K562 (cell line): Measurements from ENCODE around the gene CMTM1. TPM values are rescaled to one million over a fixed set of nuclear protein-coding genes. Genes with fewer than 3 reads are reported as not detected.

Experiments used
- BRD9 ChIP-seq: fragments of 450-650 bp; IDR thresholded peaks from 2 replicates; pipeline ENCODE4 v1.6.1; 2018; ENCODE audit warnings: low read depth; ENCODE audit not compliant: partially characterized antibody
- CBFA2T3 ChIP-seq: fragments of 450-650 bp; IDR thresholded peaks from 2 replicates; pipeline ENCODE4 v1.6.1; 2017
- CBX5 ChIP-seq: IDR thresholded peaks from 2 replicates; pipeline ENCODE4 v1.6.1; 2014; ENCODE audit warnings: low read depth, borderline replicate concordance
- E2F3 ChIP-seq: fragments of 250-450 bp; sonication (Bioruptor Pico); IDR thresholded peaks from 2 replicates; pipeline ENCODE4 v1.4.0; 2020; ENCODE audit warnings: mild to moderate bottlenecking
- EGR1 ChIP-seq: fragments of 450-650 bp; conservative IDR thresholded peaks from 2 replicates; pipeline ENCODE4 v1.6.1; 2017; ENCODE audit warnings: mild to moderate bottlenecking
- ELF2 ChIP-seq: fragments of 250-450 bp; sonication (Bioruptor Pico); IDR thresholded peaks from 2 replicates; pipeline ENCODE4 v1.5.0; 2021; ENCODE audit warnings: mild to moderate bottlenecking
- ELF4 ChIP-seq: fragments of 450-650 bp; formaldehyde crosslinking; IDR thresholded peaks from 2 replicates; pipeline ENCODE4 v1.4.0; 2022; ENCODE audit warnings: missing genetic modification characterization
- HMGN3 ChIP-seq: IDR thresholded peaks from 2 replicates; pipeline ENCODE4 v1.6.1; 2011; ENCODE audit warnings: borderline replicate concordance, low read depth, mild to moderate bottlenecking, mixed read lengths, low read length; ENCODE audit not compliant: insufficient read length; ENCODE audit errors: extremely low read depth
- MAFF ChIP-seq: IDR thresholded peaks from 2 replicates; pipeline ENCODE4 v1.6.1; 2012; ENCODE audit warnings: low read length, improper control_type of control experiment
- MCM3 ChIP-seq: fragments of 450-650 bp; IDR thresholded peaks from 2 replicates; pipeline ENCODE4 v1.6.1; 2016
- MCM5 ChIP-seq: fragments of 450-650 bp; IDR thresholded peaks from 2 replicates; pipeline ENCODE4 v1.6.1; 2016; ENCODE audit warnings: low read depth
- NELFE ChIP-seq: IDR thresholded peaks from 2 replicates; pipeline ENCODE4 v1.6.1; 2011; ENCODE audit warnings: mild to moderate bottlenecking; ENCODE audit not compliant: insufficient read depth, insufficient read length
- NFIC ChIP-seq: fragments of 450-650 bp; IDR thresholded peaks from 2 replicates; pipeline ENCODE4 v1.6.1; 2017; ENCODE audit warnings: mild to moderate bottlenecking, inconsistent platforms
- NRF1 ChIP-seq, 2 experiments: fragments of 450-650 bp; IDR thresholded peaks in 1 of 2; conservative IDR thresholded peaks in 1 of 2; 2 replicates each; pipeline ENCODE4 v1.6.1; 2014; ENCODE audit warnings: mild to moderate bottlenecking in 2 of 2
- SMARCC2 ChIP-seq: fragments of 450-650 bp; IDR thresholded peaks from 2 replicates; pipeline ENCODE4 v1.6.1; 2017; ENCODE audit warnings: antibody characterized with exemption, moderate library complexity, mild to moderate bottlenecking, low read depth
- TCF7L2 ChIP-seq: fragments of 150-350 bp; IDR thresholded peaks from 2 replicates; pipeline ENCODE4 v1.6.1; 2016; ENCODE audit warnings: low read depth, mild to moderate bottlenecking, low read length, moderate library complexity
- TEAD1 ChIP-seq, 2 experiments: fragments of 450-650 bp in 1 of 2; sonication (generic) in 1 of 2; formaldehyde crosslinking; IDR thresholded peaks; 2 replicates each; pipeline versions ENCODE4 v1.4.0 to v1.8.0; 2020 to 2022; ENCODE audit warnings: mild to moderate bottlenecking in 2 of 2, missing genetic modification reagents in 1 of 2
- WHSC1 ChIP-seq: IDR thresholded peaks from one replicate; pipeline ENCODE4 v1.6.1; 2012; ENCODE audit warnings: low read length, control low read depth, inconsistent platforms
- ZBTB7A ChIP-seq: IDR thresholded peaks from 2 replicates; pipeline ENCODE4 v1.6.1; 2011; ENCODE audit warnings: low read depth, mild to moderate bottlenecking, low read length, moderate library complexity, borderline replicate concordance; ENCODE audit not compliant: control insufficient read depth
- ZC3H8 ChIP-seq: fragments of 450-650 bp; IDR thresholded peaks from 2 replicates; pipeline ENCODE4 v1.6.1; 2017
- ZFP1 ChIP-seq: fragments of 450-650 bp; formaldehyde crosslinking; IDR thresholded peaks from 2 replicates; pipeline ENCODE4 v1.4.0; 2020; ENCODE audit warnings: mild to moderate bottlenecking, mixed read lengths
- ZNF121 ChIP-seq: sonication (generic); formaldehyde crosslinking; conservative IDR thresholded peaks from 2 replicates; pipeline ENCODE4 v1.8.0; 2022; ENCODE audit warnings: missing genetic modification reagents
- ZNF224 ChIP-seq: sonication (generic); formaldehyde crosslinking; IDR thresholded peaks from 2 replicates; pipeline ENCODE4 v1.8.0; 2022; ENCODE audit warnings: mild to moderate bottlenecking, missing genetic modification reagents
- ZNF76 ChIP-seq: fragments of 250-450 bp; sonication (Bioruptor Pico); IDR thresholded peaks from 2 replicates; pipeline ENCODE4 v1.4.0; 2020; ENCODE audit warnings: mild to moderate bottlenecking, moderate library complexity, borderline replicate concordance
- polyA plus RNA-seq, 8 experiments: library from polyadenylated mRNA; depleted of rRNA in 4 of 8; stranded (reverse) in 5 of 8; unstranded in 3 of 8; fragments of >200 nt; fragmentation: Nextera tagmentation in 2 of 8; fragmentation: Illumina TruSeq in 1 of 8; extraction: Ambion mirVana in 2 of 8; extraction: Trizol in 1 of 8; gene quantifications; 2 replicates each; pipeline versions ENCODE4 v1.2.1 to v1.2.3, GENCODE V29; 2011 to 2014; ENCODE audit warnings: inconsistent platforms in 1 of 8, missing spikeins in 1 of 8
- total RNA-seq, 7 experiments: library from RNA; depleted of rRNA in 6 of 7; stranded (reverse); fragments of >200 nt in 6 of 7; fragmentation: Illumina TruSeq in 2 of 7; extraction: Trizol in 2 of 7; gene quantifications; 2 replicates each; pipeline versions ENCODE4 v1.2.1 to v1.2.3, GENCODE V29; 2011 to 2021; ENCODE audit warnings: low replicate concordance in 1 of 7
- TF ChIP-seq, protein P1 (sequence below): fragments of 250-450 bp; sonication (Bioruptor Pico); IDR thresholded peaks from 2 replicates; pipeline ENCODE4 v1.5.1; 2021; ENCODE audit warnings: mild to moderate bottlenecking
- TF ChIP-seq, protein P2 (sequence below), 2 experiments: fragments of 150-350 bp in 1 of 2; IDR thresholded peaks; 2 replicates each; pipeline ENCODE4 v1.6.1; 2012 to 2016; ENCODE audit warnings: low read depth in 2 of 2, low read length in 2 of 2, mild to moderate bottlenecking in 1 of 2, moderate library complexity in 1 of 2
- TF ChIP-seq, protein P3 (sequence below): sonication (generic); formaldehyde crosslinking; IDR thresholded peaks from 2 replicates; pipeline ENCODE4 v1.8.0; 2022; ENCODE audit warnings: missing genetic modification reagents, mild to moderate bottlenecking, borderline replicate concordance

The CMTM1 gene
- total and polyA plus RNA-seq, 9 of the 15 experiments (the other 6 are each of a cell fraction or from before 2014, with no cell fraction given): 0.25 to 2.6 (median 1.1) TPM; not detected in 2

- TF ChIP-seq, protein P1, sequence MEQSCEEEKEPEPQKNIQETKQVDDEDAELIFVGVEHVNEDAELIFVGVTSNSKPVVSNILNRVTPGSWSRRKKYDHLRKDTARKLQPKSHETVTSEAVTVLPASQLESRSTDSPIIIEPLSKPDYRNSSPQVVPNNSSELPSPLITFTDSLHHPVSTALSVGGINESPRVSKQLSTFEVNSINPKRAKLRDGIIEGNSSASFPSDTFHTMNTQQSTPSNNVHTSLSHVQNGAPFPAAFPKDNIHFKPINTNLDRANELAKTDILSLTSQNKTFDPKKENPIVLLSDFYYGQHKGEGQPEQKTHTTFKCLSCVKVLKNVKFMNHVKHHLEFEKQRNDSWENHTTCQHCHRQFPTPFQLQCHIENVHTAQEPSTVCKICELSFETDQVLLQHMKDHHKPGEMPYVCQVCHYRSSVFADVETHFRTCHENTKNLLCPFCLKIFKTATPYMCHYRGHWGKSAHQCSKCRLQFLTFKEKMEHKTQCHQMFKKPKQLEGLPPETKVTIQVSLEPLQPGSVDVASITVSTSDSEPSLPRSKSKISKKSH (CRISPR knock-in tag): no peak
- TF ChIP-seq ZNF224 (CRISPR knock-in tag) (no peak), NRF1 (conservative IDR thresholded peaks at IDR 0.05 in 1 of 2, IDR thresholded peaks at IDR 0.05 in 1 of 2) (no peak), MCM3 (no peak), TEAD1 (CRISPR knock-in tag; IDR thresholded peaks at IDR 0.05) (peak; percentile 40 to 72; a peak in 2 of 4 replicates), ZNF121 (no peak), HMGN3 (no peak), NFIC (peak; percentile 74), MCM5 (no peak), ZNF76 (CRISPR knock-in tag) (no peak), ZFP1 (CRISPR knock-in tag) (no peak), SMARCC2 (no peak), TCF7L2 (no peak), WHSC1 (no peak), ELF2 (CRISPR knock-in tag) (no peak), ZC3H8 (no peak), NELFE (no peak), EGR1 (peak; percentile 80), BRD9 (no peak), ELF4 (CRISPR knock-in tag) (no peak), MAFF (no peak), CBX5 (no peak), CBFA2T3 (peak; percentile 97), ZBTB7A (no peak), E2F3 (no peak)
- TF ChIP-seq, protein P2, sequence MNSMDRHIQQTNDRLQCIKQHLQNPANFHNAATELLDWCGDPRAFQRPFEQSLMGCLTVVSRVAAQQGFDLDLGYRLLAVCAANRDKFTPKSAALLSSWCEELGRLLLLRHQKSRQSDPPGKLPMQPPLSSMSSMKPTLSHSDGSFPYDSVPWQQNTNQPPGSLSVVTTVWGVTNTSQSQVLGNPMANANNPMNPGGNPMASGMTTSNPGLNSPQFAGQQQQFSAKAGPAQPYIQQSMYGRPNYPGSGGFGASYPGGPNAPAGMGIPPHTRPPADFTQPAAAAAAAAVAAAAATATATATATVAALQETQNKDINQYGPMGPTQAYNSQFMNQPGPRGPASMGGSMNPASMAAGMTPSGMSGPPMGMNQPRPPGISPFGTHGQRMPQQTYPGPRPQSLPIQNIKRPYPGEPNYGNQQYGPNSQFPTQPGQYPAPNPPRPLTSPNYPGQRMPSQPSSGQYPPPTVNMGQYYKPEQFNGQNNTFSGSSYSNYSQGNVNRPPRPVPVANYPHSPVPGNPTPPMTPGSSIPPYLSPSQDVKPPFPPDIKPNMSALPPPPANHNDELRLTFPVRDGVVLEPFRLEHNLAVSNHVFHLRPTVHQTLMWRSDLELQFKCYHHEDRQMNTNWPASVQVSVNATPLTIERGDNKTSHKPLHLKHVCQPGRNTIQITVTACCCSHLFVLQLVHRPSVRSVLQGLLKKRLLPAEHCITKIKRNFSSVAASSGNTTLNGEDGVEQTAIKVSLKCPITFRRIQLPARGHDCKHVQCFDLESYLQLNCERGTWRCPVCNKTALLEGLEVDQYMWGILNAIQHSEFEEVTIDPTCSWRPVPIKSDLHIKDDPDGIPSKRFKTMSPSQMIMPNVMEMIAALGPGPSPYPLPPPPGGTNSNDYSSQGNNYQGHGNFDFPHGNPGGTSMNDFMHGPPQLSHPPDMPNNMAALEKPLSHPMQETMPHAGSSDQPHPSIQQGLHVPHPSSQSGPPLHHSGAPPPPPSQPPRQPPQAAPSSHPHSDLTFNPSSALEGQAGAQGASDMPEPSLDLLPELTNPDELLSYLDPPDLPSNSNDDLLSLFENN (IDR thresholded peaks at IDR 0.05; ENCODE audit: low read depth in 2 of 2, low read length in 2 of 2): 0 out of 4 replicates have a peak, but pooled peaks of 1 of the 2 experiments have one; percentile 49
- TF ChIP-seq, protein P3, sequence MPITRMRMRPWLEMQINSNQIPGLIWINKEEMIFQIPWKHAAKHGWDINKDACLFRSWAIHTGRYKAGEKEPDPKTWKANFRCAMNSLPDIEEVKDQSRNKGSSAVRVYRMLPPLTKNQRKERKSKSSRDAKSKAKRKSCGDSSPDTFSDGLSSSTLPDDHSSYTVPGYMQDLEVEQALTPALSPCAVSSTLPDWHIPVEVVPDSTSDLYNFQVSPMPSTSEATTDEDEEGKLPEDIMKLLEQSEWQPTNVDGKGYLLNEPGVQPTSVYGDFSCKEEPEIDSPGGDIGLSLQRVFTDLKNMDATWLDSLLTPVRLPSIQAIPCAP (CRISPR knock-in tag): no peak
Observed at GRCh38 chr16:66534376-66534799, 31.9 kb upstream of the CMTM1 start (continued).
